ENCODE results near the gene MYH11.
A peak's percentile ranks its signal among the peaks of the same experiment; 100 is the strongest.

MYH11 gene

DNA sequence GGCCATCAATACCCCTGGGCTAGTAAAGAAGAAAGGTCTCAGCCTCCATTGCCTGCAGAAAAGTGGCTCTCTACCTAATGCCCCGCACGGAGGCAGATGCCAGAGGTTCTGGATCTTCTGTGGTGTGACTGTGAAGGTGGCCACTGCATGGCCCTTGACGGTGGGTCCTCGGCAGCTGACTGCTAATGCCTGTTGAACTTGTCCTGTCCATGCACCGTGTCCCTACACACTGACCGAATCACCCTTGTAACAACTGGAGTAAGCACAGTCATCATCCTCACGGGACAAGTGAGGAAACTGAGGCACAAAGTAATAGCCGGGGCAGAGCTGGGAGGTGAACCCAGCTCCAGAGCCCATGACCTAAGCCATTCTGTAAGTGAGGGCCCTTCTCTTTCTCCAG, 48.8 kb downstream of the MYH11 start:
- peaks cover 4 to 99% (median 85%) of the 10 kb centered on the region in 4 donors for H3K4me1 ChIP-seq
- DNase-seq, result no peak
- no peaks in the 10 kb centered on the region for H3K27me3 ChIP-seq
- peak overlapping the region in 1 of 2 donors; percentile 14 for H3K4me3 ChIP-seq
- intact Hi-C loops (cut with DNase I; ENCODE audit: low total_unique reads), result no loop called here
- peaks cover 1 to 35% (median 6%) of the 10 kb centered on the region in 3 donors for H3K36me3 ChIP-seq
- H3K27ac ChIP-seq, result peak overlapping the region; percentile 74 to 97
- no peaks in the 10 kb centered on the region for H3K9me3 ChIP-seq
- TF ChIP-seq, protein P1, sequence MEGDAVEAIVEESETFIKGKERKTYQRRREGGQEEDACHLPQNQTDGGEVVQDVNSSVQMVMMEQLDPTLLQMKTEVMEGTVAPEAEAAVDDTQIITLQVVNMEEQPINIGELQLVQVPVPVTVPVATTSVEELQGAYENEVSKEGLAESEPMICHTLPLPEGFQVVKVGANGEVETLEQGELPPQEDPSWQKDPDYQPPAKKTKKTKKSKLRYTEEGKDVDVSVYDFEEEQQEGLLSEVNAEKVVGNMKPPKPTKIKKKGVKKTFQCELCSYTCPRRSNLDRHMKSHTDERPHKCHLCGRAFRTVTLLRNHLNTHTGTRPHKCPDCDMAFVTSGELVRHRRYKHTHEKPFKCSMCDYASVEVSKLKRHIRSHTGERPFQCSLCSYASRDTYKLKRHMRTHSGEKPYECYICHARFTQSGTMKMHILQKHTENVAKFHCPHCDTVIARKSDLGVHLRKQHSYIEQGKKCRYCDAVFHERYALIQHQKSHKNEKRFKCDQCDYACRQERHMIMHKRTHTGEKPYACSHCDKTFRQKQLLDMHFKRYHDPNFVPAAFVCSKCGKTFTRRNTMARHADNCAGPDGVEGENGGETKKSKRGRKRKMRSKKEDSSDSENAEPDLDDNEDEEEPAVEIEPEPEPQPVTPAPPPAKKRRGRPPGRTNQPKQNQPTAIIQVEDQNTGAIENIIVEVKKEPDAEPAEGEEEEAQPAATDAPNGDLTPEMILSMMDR (IDR thresholded peaks at IDR 0.05), result no peak

DNA sequence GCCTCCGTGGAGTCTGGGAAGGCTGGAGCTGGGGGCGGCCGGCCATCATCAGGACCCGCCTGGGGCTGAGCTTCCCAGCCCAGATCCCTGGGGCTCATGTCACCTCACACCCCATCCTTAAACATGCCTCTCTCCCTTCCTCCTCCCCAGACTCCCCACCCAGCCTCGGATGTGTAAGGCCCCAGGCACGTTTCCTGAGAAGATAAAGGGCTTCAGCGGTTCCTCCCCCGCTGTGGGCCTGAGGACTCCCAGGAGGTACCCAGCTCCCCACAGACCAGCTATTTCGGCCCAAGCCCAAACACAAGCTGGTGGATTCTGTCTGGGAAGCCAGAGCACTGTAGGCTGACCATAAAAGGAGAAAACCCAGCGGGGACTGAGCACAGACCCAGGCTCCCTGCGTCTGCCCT, 49.2 kb downstream of the MYH11 start:
- TF ChIP-seq, protein P1 (IDR thresholded peaks at IDR 0.05), result no peak
- intact Hi-C loops (cut with DNase I; ENCODE audit: low total_unique reads), result no loop called here
- no peaks in the 10 kb centered on the region for H3K27me3 ChIP-seq
- peaks cover 6 to 33% (median 6%) of the 10 kb centered on the region in 3 donors for H3K36me3 ChIP-seq
- peak overlapping the region in 1 of 2 donors; percentile 14 for H3K4me3 ChIP-seq
- H3K27ac ChIP-seq, result peak overlapping the region; percentile 74 to 97
- DNase-seq, result peak; percentile 48 to 95
- H3K9me3 ChIP-seq, result no peaks in the 10 kb centered on the region
- H3K4me1 ChIP-seq, result peaks cover 4 to 99% (median 83%) of the 10 kb centered on the region in 4 donors

DNA sequence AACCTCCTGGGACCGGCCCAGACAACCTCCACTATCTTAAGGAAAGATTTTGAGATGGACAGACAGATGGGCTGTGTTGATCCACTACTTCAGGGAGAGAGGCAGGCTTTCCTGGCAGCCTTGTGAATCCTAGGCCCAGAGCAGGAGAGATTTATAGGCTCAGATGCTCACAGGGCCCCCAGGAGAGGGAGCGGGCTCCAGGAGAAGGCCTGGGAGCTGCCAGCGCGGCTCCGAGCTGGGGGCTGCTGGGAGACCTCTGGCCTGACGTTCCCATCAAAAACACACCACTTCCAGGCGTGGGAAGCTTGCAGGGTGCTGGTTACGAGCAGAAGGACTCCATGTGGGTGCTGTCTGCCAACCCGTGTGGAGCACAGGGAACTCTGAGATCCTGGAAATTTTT, 53.2 kb downstream of the MYH11 start:
- no peaks in the 10 kb centered on the region for H3K27me3 ChIP-seq
- peak in 1 of 2 donors; percentile 77 for DNase-seq
- intact Hi-C loops (cut with DNase I; ENCODE audit: low total_unique reads), result no loop called here
- H3K27ac ChIP-seq, result peak overlapping the region; percentile 76 to 97
- TF ChIP-seq, protein P1 (IDR thresholded peaks at IDR 0.05), result no peak
- H3K9me3 ChIP-seq, result no peaks in the 10 kb centered on the region
- peak overlapping the region in 1 of 2 donors; percentile 0 for H3K4me3 ChIP-seq
- H3K4me1 ChIP-seq, result peaks cover 4 to 99% (median 71%) of the 10 kb centered on the region in 4 donors
- H3K36me3 ChIP-seq, result peaks cover 25 to 45% (median 26%) of the 10 kb centered on the region in 3 donors

DNA sequence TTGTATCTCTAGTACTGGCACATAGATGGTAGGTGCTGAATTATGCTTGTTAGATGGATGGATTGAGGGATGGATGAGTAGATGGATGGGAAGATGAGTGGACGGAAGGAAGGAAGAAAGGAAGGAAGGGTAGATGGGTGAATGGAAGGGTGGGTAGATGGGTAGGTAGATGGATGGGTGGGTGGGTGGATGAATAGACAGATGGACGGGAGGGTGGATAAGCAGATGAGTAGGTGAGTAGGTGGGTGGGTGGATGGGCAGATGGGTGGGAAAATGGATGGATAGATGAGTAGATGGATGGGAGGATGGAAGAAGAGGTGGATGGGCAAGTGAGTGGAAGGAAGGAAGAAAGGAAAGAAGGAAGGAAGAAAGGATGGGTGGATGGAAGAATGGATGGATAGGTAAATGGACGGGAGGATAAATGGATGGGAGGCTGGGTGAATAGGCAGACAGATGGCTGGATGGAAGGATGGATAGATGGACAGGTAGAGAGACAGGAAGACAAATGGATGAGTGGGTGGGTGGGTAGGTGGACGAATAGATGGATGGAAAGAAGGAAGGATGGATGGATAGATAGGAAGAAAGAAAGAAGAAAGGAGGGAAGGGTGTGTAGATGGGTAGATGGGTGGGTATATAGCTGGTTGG, 56.9 kb downstream of the MYH11 start:
- peak in 1 of 2 donors; percentile 21 for DNase-seq
- TF ChIP-seq, protein P1 (IDR thresholded peaks at IDR 0.05), result no peak
- H3K4me3 ChIP-seq, result no peak overlapping the region
- intact Hi-C loops (cut with DNase I; ENCODE audit: low total_unique reads), result no loop called here
- no peaks in the 10 kb centered on the region for H3K27me3 ChIP-seq
- H3K27ac ChIP-seq, result peak overlapping the region; percentile 76 to 97
- no peaks in the 10 kb centered on the region for H3K9me3 ChIP-seq
- peaks cover 48 to 66% (median 53%) of the 10 kb centered on the region in 3 donors for H3K36me3 ChIP-seq
- H3K4me1 ChIP-seq, result peaks cover 0 to 100% (median 58%) of the 10 kb centered on the region in 4 donors

DNA sequence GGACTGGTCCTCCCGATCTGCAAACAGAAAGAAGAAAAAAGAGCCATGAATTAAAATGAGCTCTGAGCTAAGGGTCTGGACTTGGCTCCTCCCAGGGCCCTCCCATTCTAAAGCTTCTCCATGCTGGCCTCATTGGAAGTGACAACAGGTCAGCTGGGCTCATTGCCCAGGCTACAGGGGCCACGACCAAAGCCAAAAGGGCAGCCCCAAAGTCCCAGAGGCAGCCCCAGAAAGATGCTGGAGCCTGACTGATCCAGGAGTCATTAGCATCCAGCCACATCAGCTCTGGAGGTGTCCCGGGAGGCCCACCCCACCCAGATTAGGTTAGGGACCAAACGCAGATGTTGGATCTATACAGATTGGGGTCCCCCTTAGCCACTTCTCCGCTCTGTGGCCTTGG, 58.2 kb downstream of the MYH11 start:
- DNase-seq, result peak in 1 of 2 donors; percentile 63
- Histone ChIP-seq H3K27me3 (no peaks in the 10 kb centered on the region), H3K9me3 (no peaks in the 10 kb centered on the region), H3K27ac (peak overlapping the region; percentile 48 to 97), H3K4me3 (no peak overlapping the region), H3K4me1 (peaks cover 0 to 100% (median 56%) of the 10 kb centered on the region in 4 donors), H3K36me3 (peaks cover 53 to 73% (median 55%) of the 10 kb centered on the region in 3 donors)
- TF ChIP-seq, protein P1 (IDR thresholded peaks at IDR 0.05), result no peak
- intact Hi-C loops (cut with DNase I; ENCODE audit: low total_unique reads), result no loop called here

Data from tibial artery (tissue), 4 donors.